CD4-positive, CD25-positive, alpha-beta regulatory T cell (primary cell): ENCODE data around the gene BMPER. TPM values are rescaled to one million over a fixed set of nuclear protein-coding genes. Genes with fewer than 3 reads are reported as not detected.
A peak's percentile ranks its signal among the peaks of the same experiment; 100 is the strongest.

Experiments used
- ATAC-seq, 2 donors: fragments of 150-1000 bp; cut with Tn5 transposase; one replicate each; pipeline ENCODE4 v1.10.0; 2021; ENCODE audit warnings: low read depth in 2 of 2, moderate number of reproducible peaks in 2 of 2, moderate library complexity in 1 of 2
- DNase-seq, 3 donors: peaks; one replicate each; pipeline versions ENCODE4 v3.0.0 to v3.0.0-alpha.2; 2012 to 2022; ENCODE audit warnings: mixed read lengths in 1 of 3
- H3K27ac ChIP-seq: one replicate; pipeline ENCODE4 v1.7.0; 2013; ENCODE audit warnings: mild to moderate bottlenecking, low read length; ENCODE audit not compliant: insufficient read depth, poor library complexity, severe bottlenecking
- H3K27me3 ChIP-seq: one replicate; pipeline ENCODE4 v1.7.0; 2013; ENCODE audit warnings: low read length; ENCODE audit not compliant: control insufficient read depth, insufficient read depth
- H3K36me3 ChIP-seq: one replicate; pipeline ENCODE4 v1.7.0; 2013; ENCODE audit warnings: mild to moderate bottlenecking, low read length, moderate library complexity; ENCODE audit not compliant: control insufficient read depth, insufficient read depth
- H3K4me1 ChIP-seq: 2 replicates; pipeline ENCODE4 v1.7.0; 2013; ENCODE audit warnings: mild to moderate bottlenecking, low read length; ENCODE audit not compliant: insufficient read depth, control insufficient read depth, poor library complexity, severe bottlenecking
- H3K4me3 ChIP-seq: one replicate; pipeline ENCODE4 v1.7.0; 2013; ENCODE audit warnings: low read depth, mild to moderate bottlenecking, low read length, moderate library complexity
- H3K9me3 ChIP-seq, 2 experiments: 1 replicate in 1 of 2; 2 replicates in 1 of 2; pipeline ENCODE4 v1.7.0; 2013; ENCODE audit warnings: low read length in 2 of 2, mild to moderate bottlenecking in 1 of 2, moderate library complexity in 1 of 2; ENCODE audit not compliant: control insufficient read depth in 2 of 2
- H3K27ac Mint-ChIP-seq, 3 donors: one replicate each; pipeline ENCODE4 v1.8.0; 2020 to 2022; ENCODE audit warnings: mild to moderate bottlenecking in 3 of 3, mixed read lengths in 3 of 3, moderate library complexity in 2 of 3
- H3K27me3 Mint-ChIP-seq: one replicate; pipeline ENCODE4 v1.8.0; 2022; ENCODE audit warnings: mild to moderate bottlenecking, mixed read lengths
- H3K36me3 Mint-ChIP-seq: one replicate; pipeline ENCODE4 v1.8.0; 2020; ENCODE audit warnings: mixed read lengths
- H3K4me1 Mint-ChIP-seq, 4 donors: one replicate each; pipeline ENCODE4 v1.8.0; 2020 to 2022; ENCODE audit warnings: mixed read lengths in 4 of 4, mild to moderate bottlenecking in 1 of 4
- H3K4me3 Mint-ChIP-seq, 4 donors: one replicate each; pipeline ENCODE4 v1.8.0; 2020 to 2022; ENCODE audit warnings: mild to moderate bottlenecking in 4 of 4, mixed read lengths in 4 of 4, moderate library complexity in 3 of 4
- H3K9me3 Mint-ChIP-seq, 7 donors: one replicate each; pipeline ENCODE4 v1.8.0; 2020 to 2022; ENCODE audit warnings: mixed read lengths in 7 of 7, mild to moderate bottlenecking in 3 of 7, moderate library complexity in 2 of 7
- polyA plus RNA-seq, 4 donors: library from polyadenylated mRNA; unstranded; fragments of 300-500 nt; fragmentation: Illumina TruSeq; gene quantifications; one replicate each; pipeline ENCODE4 v1.2.3, GENCODE V29; 2021
- total RNA-seq: library from RNA; stranded (reverse); gene quantifications from one replicate; pipeline ENCODE4 v1.2.3, GENCODE V29; 2022

The BMPER gene
- total and polyA plus RNA-seq, 5 donors from 2014 or later, result not detected

- no peak overlapping the region for H3K27ac Mint-ChIP-seq
- H3K27ac ChIP-seq, result no peak overlapping the region
- H3K36me3 Mint-ChIP-seq, result no peaks in the 10 kb centered on the region
- H3K4me3 Mint-ChIP-seq, result no peak overlapping the region
- H3K4me1 Mint-ChIP-seq, result no peaks in the 10 kb centered on the region
- H3K36me3 ChIP-seq, result no peaks in the 10 kb centered on the region
- no peaks in the 10 kb centered on the region for H3K27me3 ChIP-seq
- ATAC-seq (no peak), DNase-seq (no peak)
- peaks cover 0 to 3% (median 0%) of the 10 kb centered on the region in 7 donors for H3K9me3 Mint-ChIP-seq
- peaks cover 9% of the 10 kb centered on the region for H3K27me3 Mint-ChIP-seq
- no peaks in the 10 kb centered on the region for H3K9me3 ChIP-seq
- H3K4me3 ChIP-seq, result no peak overlapping the region
- H3K4me1 ChIP-seq, result no peaks in the 10 kb centered on the region
Measured at GRCh38 chr7:33939121-33939520, 33.8 kb downstream of the BMPER start.

- H3K36me3 ChIP-seq, result no peaks in the 10 kb centered on the region
- Mint-ChIP-seq H3K36me3 (no peaks in the 10 kb centered on the region), H3K9me3 (peaks cover 0 to 3% (median 0%) of the 10 kb centered on the region in 7 donors), H3K27ac (peak overlapping the region in 1 of 3 donors; percentile 7), H3K4me3 (no peak overlapping the region), H3K27me3 (peaks cover 2% of the 10 kb centered on the region), H3K4me1 (no peaks in the 10 kb centered on the region)
- H3K27me3 ChIP-seq, result no peaks in the 10 kb centered on the region
- DNase-seq (no peak), ATAC-seq (no peak)
- H3K4me1 ChIP-seq, result no peaks in the 10 kb centered on the region
- no peak overlapping the region for H3K4me3 ChIP-seq
- no peaks in the 10 kb centered on the region for H3K9me3 ChIP-seq
- H3K27ac ChIP-seq, result no peak overlapping the region
Measured at GRCh38 chr7:33940503-33940902, 35.2 kb downstream of the BMPER start.

- no peak for DNase-seq
- Mint-ChIP-seq H3K27ac (no peak overlapping the region), H3K27me3 (no peaks in the 10 kb centered on the region), H3K9me3 (peaks cover 0 to 3% (median 0%) of the 10 kb centered on the region in 7 donors), H3K36me3 (no peaks in the 10 kb centered on the region), H3K4me3 (no peak overlapping the region), H3K4me1 (no peaks in the 10 kb centered on the region)
- no peaks in the 10 kb centered on the region for H3K27me3 ChIP-seq
- no peak overlapping the region for H3K27ac ChIP-seq
- no peak for ATAC-seq
- H3K4me1 ChIP-seq, result no peaks in the 10 kb centered on the region
- H3K36me3 ChIP-seq, result no peaks in the 10 kb centered on the region
- no peaks in the 10 kb centered on the region for H3K9me3 ChIP-seq
- H3K4me3 ChIP-seq, result no peak overlapping the region
Measured at GRCh38 chr7:33941418-33941817, 36.1 kb downstream of the BMPER start.

DNA sequence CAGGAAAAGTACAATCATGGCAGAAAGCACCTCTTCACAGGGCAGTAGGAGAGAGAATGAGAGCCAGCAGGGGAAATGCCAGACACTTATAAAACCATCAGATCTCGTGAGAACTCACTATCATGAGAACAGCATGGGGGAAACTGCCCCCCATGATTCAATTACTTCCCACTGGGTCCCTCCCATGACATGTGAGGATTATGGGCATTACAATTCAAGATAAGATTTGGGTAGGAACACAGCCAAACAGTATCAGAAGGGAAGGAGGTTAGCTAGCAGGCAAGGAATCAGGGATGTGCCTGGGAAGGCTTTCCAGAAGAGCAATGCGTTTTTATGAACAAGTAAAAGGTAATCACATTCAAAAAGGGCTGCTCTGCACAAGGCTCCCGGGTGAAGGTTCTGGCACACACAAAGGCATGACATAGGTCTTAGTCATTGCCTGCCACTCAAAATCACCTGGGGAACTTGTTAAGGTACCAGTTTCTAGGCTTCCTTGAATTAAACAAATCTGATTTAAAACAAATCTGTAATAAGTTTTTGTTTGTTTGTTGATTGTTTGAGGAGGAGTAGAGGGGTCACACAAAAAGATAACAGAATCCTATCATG is 40.9 kb downstream of the BMPER start:
- no peak overlapping the region for H3K27ac Mint-ChIP-seq
- no peaks in the 10 kb centered on the region for H3K4me1 ChIP-seq
- peaks cover 0 to 8% (median 0%) of the 10 kb centered on the region in 7 donors for H3K9me3 Mint-ChIP-seq
- H3K36me3 Mint-ChIP-seq, result no peaks in the 10 kb centered on the region
- no peaks in the 10 kb centered on the region for H3K4me1 Mint-ChIP-seq
- no peaks in the 10 kb centered on the region for H3K36me3 ChIP-seq
- no peak overlapping the region for H3K4me3 ChIP-seq
- DNase-seq (no peak), ATAC-seq (no peak)
- H3K27me3 ChIP-seq, result no peaks in the 10 kb centered on the region
- H3K27ac ChIP-seq, result no peak overlapping the region
- H3K27me3 Mint-ChIP-seq, result no peaks in the 10 kb centered on the region
- H3K9me3 ChIP-seq, result no peaks in the 10 kb centered on the region
- no peak overlapping the region for H3K4me3 Mint-ChIP-seq

- no peak overlapping the region for H3K27ac Mint-ChIP-seq
- no peaks in the 10 kb centered on the region for H3K4me1 Mint-ChIP-seq
- no peaks in the 10 kb centered on the region for H3K9me3 ChIP-seq
- no peaks in the 10 kb centered on the region for H3K4me1 ChIP-seq
- no peak overlapping the region for H3K4me3 Mint-ChIP-seq
- H3K4me3 ChIP-seq, result no peak overlapping the region
- no peaks in the 10 kb centered on the region for H3K36me3 ChIP-seq
- peaks cover 0 to 8% (median 0%) of the 10 kb centered on the region in 7 donors for H3K9me3 Mint-ChIP-seq
- H3K36me3 Mint-ChIP-seq, result no peaks in the 10 kb centered on the region
- no peaks in the 10 kb centered on the region for H3K27me3 Mint-ChIP-seq
- no peak for ATAC-seq
- H3K27me3 ChIP-seq, result no peaks in the 10 kb centered on the region
- no peak overlapping the region for H3K27ac ChIP-seq
- DNase-seq, result no peak
Measured at GRCh38 chr7:33950047-33950714, 44.8 kb downstream of the BMPER start.

- no peak overlapping the region for H3K27ac ChIP-seq
- H3K36me3 ChIP-seq, result no peaks in the 10 kb centered on the region
- Mint-ChIP-seq H3K27me3 (no peaks in the 10 kb centered on the region), H3K4me3 (no peak overlapping the region), H3K27ac (no peak overlapping the region), H3K9me3 (peaks cover 0 to 8% (median 0%) of the 10 kb centered on the region in 7 donors), H3K4me1 (no peaks in the 10 kb centered on the region), H3K36me3 (no peaks in the 10 kb centered on the region)
- no peaks in the 10 kb centered on the region for H3K9me3 ChIP-seq
- H3K4me1 ChIP-seq, result no peaks in the 10 kb centered on the region
- H3K4me3 ChIP-seq, result no peak overlapping the region
- H3K27me3 ChIP-seq, result no peaks in the 10 kb centered on the region
- DNase-seq (no peak), ATAC-seq (no peak)
Measured at GRCh38 chr7:33952824-33953223, 47.5 kb downstream of the BMPER start.

GRCh38 chr7:33958104-33958503 is 52.8 kb downstream of the BMPER start:
- H3K9me3 ChIP-seq, result no peaks in the 10 kb centered on the region
- Mint-ChIP-seq H3K4me1 (no peaks in the 10 kb centered on the region), H3K4me3 (no peak overlapping the region), H3K27me3 (no peaks in the 10 kb centered on the region), H3K27ac (no peak overlapping the region), H3K9me3 (peaks cover 0 to 4% (median 0%) of the 10 kb centered on the region in 7 donors), H3K36me3 (no peaks in the 10 kb centered on the region)
- no peaks in the 10 kb centered on the region for H3K27me3 ChIP-seq
- DNase-seq (no peak), ATAC-seq (no peak)
- H3K36me3 ChIP-seq, result no peaks in the 10 kb centered on the region
- no peaks in the 10 kb centered on the region for H3K4me1 ChIP-seq
- no peak overlapping the region for H3K4me3 ChIP-seq
- H3K27ac ChIP-seq, result no peak overlapping the region

DNA sequence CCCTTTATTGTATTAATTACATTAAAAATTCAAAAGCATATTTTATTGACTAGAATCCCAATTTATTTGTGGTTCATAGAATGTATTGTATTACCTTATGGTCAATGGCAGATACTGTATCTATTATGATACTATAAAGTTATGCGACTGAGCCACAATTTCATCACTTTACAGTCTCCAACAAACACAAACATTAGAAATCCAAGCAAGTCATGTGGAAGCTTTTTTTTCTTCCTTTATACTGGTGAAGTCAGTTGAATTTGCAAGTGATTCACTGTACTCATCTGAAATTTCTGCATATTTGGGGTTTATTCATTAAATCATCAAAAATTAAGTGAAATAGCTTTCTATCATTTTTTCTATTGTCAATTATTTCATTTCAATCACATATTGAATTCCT is 54.3 kb downstream of the BMPER start:
- no peaks in the 10 kb centered on the region for H3K36me3 ChIP-seq
- H3K4me1 ChIP-seq, result no peaks in the 10 kb centered on the region
- ATAC-seq (no peak), DNase-seq (no peak)
- Mint-ChIP-seq H3K4me1 (no peaks in the 10 kb centered on the region), H3K36me3 (no peaks in the 10 kb centered on the region), H3K9me3 (peaks cover 0 to 4% (median 0%) of the 10 kb centered on the region in 7 donors), H3K27ac (no peak overlapping the region), H3K27me3 (no peaks in the 10 kb centered on the region), H3K4me3 (no peak overlapping the region)
- no peak overlapping the region for H3K4me3 ChIP-seq
- no peaks in the 10 kb centered on the region for H3K9me3 ChIP-seq
- H3K27ac ChIP-seq, result no peak overlapping the region
- no peaks in the 10 kb centered on the region for H3K27me3 ChIP-seq
